PC-3 (cell line): ENCODE measurements around the gene SLC12A3. TPM values are rescaled to one million over a fixed set of nuclear protein-coding genes. Genes with fewer than 3 reads are reported as not detected.

Experiments used
- ATAC-seq: fragments of 200-7000 bp; cut with Tn5 transposase; 2 replicates; pipeline ENCODE4 v1.9.1; 2020; ENCODE audit warnings: mild to moderate bottlenecking, moderate library complexity
- BruUV-seq: library from RNA; stranded (reverse); fragments of 400-500 nt; replicated peaks from 2 replicates; lab custom pipeline; 2021; lab: Mats Ljungman, UMichigan
- CTCF ChIA-PET: fragments of 300-600 bp; sonication (Branson Sonifier 250); formaldehyde crosslinking; loops from one replicate; lab custom pipeline; 2022; ENCODE audit warnings: antibody characterized with exemption; lab: Charles Lee
- POLR2A ChIA-PET: fragments of 300-600 bp; sonication (Branson Sonifier 250); formaldehyde crosslinking; loops from one replicate; lab custom pipeline; 2022; ENCODE audit warnings: antibody characterized with exemption; ENCODE audit not compliant: unreplicated experiment; lab: Charles Lee
- DNase-seq: peaks from one replicate; pipeline ENCODE4 v3.0.0-alpha.2; 2015
- H2AFZ ChIP-seq: fragments of 300-600 bp; sonication (generic); 2 replicates; pipeline ENCODE4 v1.6.0; 2016; ENCODE audit warnings: antibody characterized with exemption, low read length
- H3F3A ChIP-seq: fragments of 300-600 bp; sonication (generic); one replicate; pipeline ENCODE4 v1.6.0; 2017; ENCODE audit warnings: antibody characterized with exemption, low read length, control low read depth, mild to moderate bottlenecking; ENCODE audit not compliant: unreplicated experiment
- H3K27ac ChIP-seq: fragments of 300-600 bp; sonication (generic); 2 replicates; pipeline ENCODE4 v1.5.1; 2016; ENCODE audit warnings: mild to moderate bottlenecking, low read length
- H3K27me3 ChIP-seq: fragments of 300-600 bp; sonication (generic); 2 replicates; pipeline ENCODE4 v1.6.1; 2016; ENCODE audit warnings: low read length, mixed read lengths
- H3K36me3 ChIP-seq: fragments of 300-600 bp; sonication (generic); 2 replicates; pipeline ENCODE4 v1.6.1; 2016; ENCODE audit warnings: low read depth, mixed run types, low read length, mixed read lengths
- H3K4me1 ChIP-seq: fragments of 300-600 bp; sonication (generic); 2 replicates; pipeline ENCODE4 v1.5.1; 2016; ENCODE audit warnings: low read length; ENCODE audit not compliant: insufficient read depth
- H3K4me2 ChIP-seq: fragments of 300-600 bp; sonication (generic); 2 replicates; pipeline ENCODE4 v1.6.0; 2016; ENCODE audit warnings: low read length
- H3K4me3 ChIP-seq: fragments of 300-600 bp; sonication (generic); 2 replicates; pipeline ENCODE4 v1.5.1; 2016; ENCODE audit warnings: mild to moderate bottlenecking, low read length, mixed read lengths
- H3K79me2 ChIP-seq: fragments of 300-600 bp; sonication (generic); 2 replicates; pipeline ENCODE4 v1.6.1; 2017; ENCODE audit warnings: low read length, mixed read lengths
- H3K9ac ChIP-seq: fragments of 300-600 bp; sonication (generic); 2 replicates; pipeline ENCODE4 v1.6.0; 2016; ENCODE audit warnings: mild to moderate bottlenecking, low read length
- H3K9me2 ChIP-seq: fragments of 300-600 bp; sonication (generic); replicated peaks from 2 replicates; pipeline ENCODE4 v1.6.1; 2016; ENCODE audit warnings: mixed run types, low read length, mixed read lengths
- H3K9me3 ChIP-seq: fragments of 300-600 bp; sonication (generic); 2 replicates; pipeline ENCODE4 v1.6.1; 2016; ENCODE audit warnings: low read length, mixed read lengths
- H4K20me1 ChIP-seq: fragments of 300-600 bp; sonication (generic); 2 replicates; pipeline ENCODE4 v1.6.1; 2016; ENCODE audit warnings: low read length, mixed read lengths
- EZH2 ChIP-seq: fragments of 300-600 bp; sonication (generic); IDR thresholded peaks from one replicate; pipeline ENCODE4 v1.6.1; 2017; ENCODE audit warnings: antibody characterized with exemption, mild to moderate bottlenecking, low read length; ENCODE audit not compliant: unreplicated experiment
- EZH2phosphoT487 ChIP-seq: fragments of 300-600 bp; sonication (generic); IDR thresholded peaks from 2 replicates; pipeline ENCODE4 v1.6.1; 2018; ENCODE audit warnings: mild to moderate bottlenecking, antibody characterized with exemption, low read length, borderline replicate concordance
- intact Hi-C: fragments of 100-400 bp; cut with micrococcal nuclease; formaldehyde crosslinking; loops from 2 replicates; pipeline ENCODE4 v1.9.0; 2023
- total RNA-seq: library from RNA; depleted of rRNA; stranded (reverse); fragments of >200 nt; gene quantifications from 2 replicates; pipeline ENCODE4 v1.2.3, GENCODE V29; 2014
- TF ChIP-seq, protein P1 (sequence below): fragments of 300-600 bp; sonication (generic); conservative IDR thresholded peaks from 2 replicates; pipeline ENCODE4 v1.5.1; 2017; ENCODE audit warnings: antibody characterized with exemption, low read depth, mild to moderate bottlenecking, low read length

The SLC12A3 gene
- total RNA-seq, 1 experiment from 2014 or later: not detected

DNA sequence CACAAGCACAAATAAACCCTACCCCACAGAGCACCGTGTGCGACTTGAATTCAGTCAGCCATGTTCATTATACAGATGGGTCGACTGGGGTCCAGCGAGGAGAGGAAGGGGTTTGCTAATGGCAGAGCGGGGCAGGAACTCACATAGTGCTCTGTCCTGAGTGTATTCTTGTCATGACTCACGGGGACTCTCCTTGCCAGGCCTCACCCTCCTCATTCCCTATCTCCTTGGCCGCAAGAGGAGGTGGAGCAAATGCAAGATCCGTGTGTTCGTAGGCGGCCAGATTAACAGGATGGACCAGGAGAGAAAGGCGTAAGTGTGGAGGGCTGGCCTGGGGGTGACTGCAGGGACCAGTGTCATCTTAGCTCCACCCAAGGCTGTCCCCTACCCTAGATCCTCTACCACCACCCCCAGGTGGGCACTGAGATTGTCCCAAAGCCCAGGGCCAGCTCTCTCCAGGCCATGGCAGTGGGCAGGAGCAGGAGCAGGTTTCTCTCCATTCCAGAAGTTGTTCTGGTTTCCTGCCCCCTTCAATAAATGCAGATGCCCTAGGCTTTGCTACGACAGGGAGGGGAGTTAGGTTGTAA is 29.4 kb downstream of the SLC12A3 start:
- CTCF ChIA-PET: no interaction called here

DNA sequence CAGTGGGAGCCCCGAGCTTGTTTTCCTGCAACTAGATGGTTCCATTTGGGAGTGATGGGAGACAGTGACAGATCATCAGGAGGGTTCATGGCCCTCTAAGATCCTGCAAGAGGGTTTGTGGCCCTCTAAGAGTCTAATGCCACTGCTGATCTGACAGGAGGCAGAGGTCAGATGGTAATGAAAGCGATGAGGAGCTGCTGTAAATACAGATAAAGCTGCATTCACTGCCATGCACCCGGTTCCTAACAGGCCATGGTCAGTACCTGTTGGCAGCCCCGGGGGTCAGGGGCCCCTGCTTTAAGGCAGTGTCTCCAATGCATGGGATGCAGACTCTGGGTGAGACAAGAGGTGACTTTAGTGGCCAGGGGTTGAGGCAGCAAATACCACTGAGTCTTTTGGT is 30.8 kb downstream of the SLC12A3 start:
- Histone ChIP-seq H3K4me1 (no peaks in the 10 kb centered on the region), H3F3A (no peaks in the 10 kb centered on the region), H3K4me3 (no peak overlapping the region), H3K9me2 (no peaks in the 10 kb centered on the region), H3K27me3 (no peaks in the 10 kb centered on the region), H4K20me1 (no peaks in the 10 kb centered on the region), H3K4me2 (no peak overlapping the region), H3K9me3 (no peaks in the 10 kb centered on the region), H2AFZ (no peak overlapping the region), H3K79me2 (no peaks in the 10 kb centered on the region), H3K9ac (no peak overlapping the region), H3K36me3 (no peaks in the 10 kb centered on the region), H3K27ac (no peak overlapping the region)
- ChIA-PET POLR2A (no interaction called here), CTCF (no interaction called here)
- TF ChIP-seq EZH2phosphoT487 (no peak), EZH2 (no peak)
- TF ChIP-seq, protein P1, sequence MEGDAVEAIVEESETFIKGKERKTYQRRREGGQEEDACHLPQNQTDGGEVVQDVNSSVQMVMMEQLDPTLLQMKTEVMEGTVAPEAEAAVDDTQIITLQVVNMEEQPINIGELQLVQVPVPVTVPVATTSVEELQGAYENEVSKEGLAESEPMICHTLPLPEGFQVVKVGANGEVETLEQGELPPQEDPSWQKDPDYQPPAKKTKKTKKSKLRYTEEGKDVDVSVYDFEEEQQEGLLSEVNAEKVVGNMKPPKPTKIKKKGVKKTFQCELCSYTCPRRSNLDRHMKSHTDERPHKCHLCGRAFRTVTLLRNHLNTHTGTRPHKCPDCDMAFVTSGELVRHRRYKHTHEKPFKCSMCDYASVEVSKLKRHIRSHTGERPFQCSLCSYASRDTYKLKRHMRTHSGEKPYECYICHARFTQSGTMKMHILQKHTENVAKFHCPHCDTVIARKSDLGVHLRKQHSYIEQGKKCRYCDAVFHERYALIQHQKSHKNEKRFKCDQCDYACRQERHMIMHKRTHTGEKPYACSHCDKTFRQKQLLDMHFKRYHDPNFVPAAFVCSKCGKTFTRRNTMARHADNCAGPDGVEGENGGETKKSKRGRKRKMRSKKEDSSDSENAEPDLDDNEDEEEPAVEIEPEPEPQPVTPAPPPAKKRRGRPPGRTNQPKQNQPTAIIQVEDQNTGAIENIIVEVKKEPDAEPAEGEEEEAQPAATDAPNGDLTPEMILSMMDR: no peak
- DNase-seq (no peak), ATAC-seq (no peak)
- BruUV-seq: no TSS peak
- intact Hi-C loops: no loop called here

More for the DNA sequence above, 29.4 kb downstream of the SLC12A3 start:
- Histone ChIP-seq H3K27ac (no peak overlapping the region), H3K27me3 (no peaks in the 10 kb centered on the region), H3F3A (no peaks in the 10 kb centered on the region), H3K36me3 (no peaks in the 10 kb centered on the region), H4K20me1 (no peaks in the 10 kb centered on the region), H3K4me1 (no peaks in the 10 kb centered on the region), H3K4me3 (no peak overlapping the region), H3K9me3 (no peaks in the 10 kb centered on the region), H2AFZ (no peak overlapping the region), H3K4me2 (no peak overlapping the region), H3K79me2 (no peaks in the 10 kb centered on the region), H3K9me2 (no peaks in the 10 kb centered on the region), H3K9ac (no peak overlapping the region)
- intact Hi-C loops: no loop called here
- POLR2A ChIA-PET: no interaction called here
- TF ChIP-seq EZH2phosphoT487 (no peak), EZH2 (no peak)
- TF ChIP-seq, protein P1: no peak
- no TSS peak for BruUV-seq
- ATAC-seq (no peak), DNase-seq (no peak)

DNA sequence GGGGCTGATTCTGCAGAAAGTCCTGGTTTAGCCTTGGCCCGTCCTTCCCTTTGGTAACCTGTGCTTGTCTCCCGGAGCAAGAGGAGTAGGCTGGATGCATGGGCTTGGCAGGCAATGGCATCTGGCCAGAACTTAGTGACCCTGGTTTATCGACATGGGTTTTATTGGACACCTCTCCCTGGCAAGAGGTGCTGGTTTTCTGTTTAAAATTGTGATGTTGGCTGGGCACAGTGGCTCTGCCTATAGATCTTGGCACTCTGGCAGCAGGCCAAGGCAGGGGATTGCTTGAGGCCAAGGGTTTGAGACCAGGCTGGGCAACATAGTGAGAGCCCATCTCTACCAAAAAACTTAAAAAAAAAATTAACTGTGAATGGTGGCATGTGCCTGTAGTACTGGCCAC is 31.2 kb downstream of the SLC12A3 start:
- H3K27ac ChIP-seq: no peak overlapping the region
- H3K4me2 ChIP-seq: no peak overlapping the region
- H3K79me2 ChIP-seq: no peaks in the 10 kb centered on the region
- no peaks in the 10 kb centered on the region for H3K36me3 ChIP-seq
- H4K20me1 ChIP-seq: no peaks in the 10 kb centered on the region
- no peaks in the 10 kb centered on the region for H3K4me1 ChIP-seq
- TF ChIP-seq, protein P1: no peak
- TF ChIP-seq EZH2 (no peak), EZH2phosphoT487 (no peak)
- BruUV-seq: no TSS peak
- intact Hi-C loops: no loop called here
- no peak overlapping the region for H3K4me3 ChIP-seq
- ATAC-seq: no peak
- no peaks in the 10 kb centered on the region for H3K27me3 ChIP-seq
- CTCF ChIA-PET: no interaction called here
- no peaks in the 10 kb centered on the region for H3K9me2 ChIP-seq
- POLR2A ChIA-PET: no interaction called here
- no peaks in the 10 kb centered on the region for H3K9me3 ChIP-seq
- DNase-seq: no peak
- no peak overlapping the region for H3K9ac ChIP-seq
- H2AFZ ChIP-seq: no peak overlapping the region
- no peaks in the 10 kb centered on the region for H3F3A ChIP-seq
